BLaER1 (cell line): ENCODE measurements around the gene ZFP62.

ENCODE experiments used
- H3K27ac ChIP-seq: shearing (Covaris generic); formaldehyde crosslinking; 2 replicates; pipeline ENCODE4 v1.8.1; 2022
- H3K27me3 ChIP-seq: shearing (Covaris generic); formaldehyde crosslinking; 2 replicates; pipeline ENCODE4 v1.8.1; 2022
- H3K36me3 ChIP-seq: shearing (Covaris generic); formaldehyde crosslinking; 2 replicates; pipeline ENCODE4 v1.8.1; 2022
- H3K4me1 ChIP-seq: shearing (Covaris generic); formaldehyde crosslinking; 2 replicates; pipeline ENCODE4 v1.8.1; 2022
- H3K4me2 ChIP-seq: shearing (Covaris generic); formaldehyde crosslinking; 2 replicates; pipeline ENCODE4 v1.8.1; 2022
- H3K4me3 ChIP-seq: shearing (Covaris generic); formaldehyde crosslinking; 2 replicates; pipeline ENCODE4 v1.8.1; 2022
- H3K9ac ChIP-seq: shearing (Covaris generic); formaldehyde crosslinking; 2 replicates; pipeline ENCODE4 v1.8.1; 2022
- H3K9me3 ChIP-seq: shearing (Covaris generic); formaldehyde crosslinking; 2 replicates; pipeline ENCODE4 v1.8.1; 2022
- H4K20me1 ChIP-seq: shearing (Covaris generic); formaldehyde crosslinking; 2 replicates; pipeline ENCODE4 v1.8.1; 2022
- Cebpa-rat ChIP-seq: shearing (Covaris generic); IDR thresholded peaks from 2 replicates; pipeline ENCODE4 v1.8.1; 2022

ZFP62 gene

GRCh38 chr5:180823346-180823745 is 37.7 kb downstream of the ZFP62 start:
- Histone ChIP-seq H3K9ac (no peak overlapping the region), H3K27ac (no peak overlapping the region), H3K4me1 (peaks cover 9% of the 10 kb centered on the region; the same call in 1 of the 2 replicates), H3K36me3 (no peaks in the 10 kb centered on the region), H3K4me2 (no peak overlapping the region), H4K20me1 (no peaks in the 10 kb centered on the region), H3K27me3 (no peaks in the 10 kb centered on the region), H3K4me3 (no peak overlapping the region), H3K9me3 (0 out of 2 replicates have a peak, but pooled peaks cover 3% of the 10 kb centered on the region)
- TF ChIP-seq Cebpa-rat, result no peak

GRCh38 chr5:180821538-180821937 is 39.5 kb downstream of the ZFP62 start:
- no peak overlapping the region for H3K4me2 ChIP-seq
- H3K9ac ChIP-seq, result no peak overlapping the region
- no peak overlapping the region for H3K4me3 ChIP-seq
- no peak overlapping the region for H3K27ac ChIP-seq
- TF ChIP-seq Cebpa-rat, result no peak
- H3K9me3 ChIP-seq, result no peaks in the 10 kb centered on the region
- no peaks in the 10 kb centered on the region for H3K36me3 ChIP-seq
- no peaks in the 10 kb centered on the region for H4K20me1 ChIP-seq
- peaks cover 27% of the 10 kb centered on the region for H3K4me1 ChIP-seq
- no peaks in the 10 kb centered on the region for H3K27me3 ChIP-seq

- no peaks in the 10 kb centered on the region for H3K9me3 ChIP-seq
- TF ChIP-seq Cebpa-rat, result no peak
- H3K36me3 ChIP-seq, result no peaks in the 10 kb centered on the region
- H3K4me2 ChIP-seq, result no peak overlapping the region
- H4K20me1 ChIP-seq, result no peaks in the 10 kb centered on the region
- no peaks in the 10 kb centered on the region for H3K27me3 ChIP-seq
- H3K4me1 ChIP-seq, result peaks cover 34% of the 10 kb centered on the region
- no peak overlapping the region for H3K4me3 ChIP-seq
- no peak overlapping the region for H3K27ac ChIP-seq
- H3K9ac ChIP-seq, result no peak overlapping the region
These were observed 40.2 kb downstream of the ZFP62 start for GRCh38 chr5:180820788-180821321.

- no peak overlapping the region for H3K4me2 ChIP-seq
- TF ChIP-seq Cebpa-rat, result no peak
- peaks cover 33% of the 10 kb centered on the region for H3K4me1 ChIP-seq
- no peak overlapping the region for H3K27ac ChIP-seq
- no peaks in the 10 kb centered on the region for H3K36me3 ChIP-seq
- H3K9ac ChIP-seq, result no peak overlapping the region
- H3K27me3 ChIP-seq, result no peaks in the 10 kb centered on the region
- no peaks in the 10 kb centered on the region for H3K9me3 ChIP-seq
- no peaks in the 10 kb centered on the region for H4K20me1 ChIP-seq
- H3K4me3 ChIP-seq, result no peak overlapping the region
These were observed 42.3 kb downstream of the ZFP62 start for GRCh38 chr5:180818677-180819341.

- TF ChIP-seq Cebpa-rat, result no peak
- Histone ChIP-seq H3K4me3 (no peak overlapping the region), H3K4me2 (peak overlapping the region; percentile 90), H4K20me1 (no peaks in the 10 kb centered on the region), H3K36me3 (no peaks in the 10 kb centered on the region), H3K27ac (no peak overlapping the region), H3K4me1 (peaks cover 33% of the 10 kb centered on the region), H3K9ac (no peak overlapping the region), H3K9me3 (no peaks in the 10 kb centered on the region), H3K27me3 (no peaks in the 10 kb centered on the region)
These were observed 43.0 kb downstream of the ZFP62 start for GRCh38 chr5:180817893-180818674.

GRCh38 chr5:180816608-180817534 is 44.2 kb downstream of the ZFP62 start:
- Histone ChIP-seq H3K27me3 (no peaks in the 10 kb centered on the region), H3K36me3 (no peaks in the 10 kb centered on the region), H3K4me2 (peak overlapping the region; percentile 90), H3K27ac (peak overlapping the region; percentile 65), H3K4me3 (no peak overlapping the region; the same call in 1 of the 2 replicates), H4K20me1 (no peaks in the 10 kb centered on the region), H3K9ac (peak overlapping the region; percentile 66), H3K9me3 (no peaks in the 10 kb centered on the region), H3K4me1 (peaks cover 36% of the 10 kb centered on the region)
- TF ChIP-seq Cebpa-rat, result no peak

GRCh38 chr5:180815293-180815917 is 45.7 kb downstream of the ZFP62 start:
- H3K9me3 ChIP-seq, result no peaks in the 10 kb centered on the region
- no peak for TF ChIP-seq Cebpa-rat
- H3K36me3 ChIP-seq, result no peaks in the 10 kb centered on the region
- H3K27me3 ChIP-seq, result no peaks in the 10 kb centered on the region
- no peak overlapping the region for H3K9ac ChIP-seq
- no peaks in the 10 kb centered on the region for H4K20me1 ChIP-seq
- H3K4me2 ChIP-seq, result no peak overlapping the region
- no peak overlapping the region for H3K4me3 ChIP-seq
- peaks cover 47% of the 10 kb centered on the region for H3K4me1 ChIP-seq
- no peak overlapping the region for H3K27ac ChIP-seq

- H3K4me3 ChIP-seq, result no peak overlapping the region
- no peak overlapping the region for H3K9ac ChIP-seq
- H4K20me1 ChIP-seq, result no peaks in the 10 kb centered on the region
- no peak overlapping the region for H3K27ac ChIP-seq
- H3K9me3 ChIP-seq, result no peaks in the 10 kb centered on the region
- TF ChIP-seq Cebpa-rat, result no peak
- no peaks in the 10 kb centered on the region for H3K36me3 ChIP-seq
- H3K27me3 ChIP-seq, result no peaks in the 10 kb centered on the region
- H3K4me1 ChIP-seq, result peaks cover 55% of the 10 kb centered on the region
- no peak overlapping the region for H3K4me2 ChIP-seq
These were observed 47.7 kb downstream of the ZFP62 start for GRCh38 chr5:180813420-180813819.

- Histone ChIP-seq H3K4me3 (peak overlapping the region; percentile 97), H3K4me2 (peak overlapping the region; percentile 91), H3K9ac (peak overlapping the region; percentile 99), H3K36me3 (no peaks in the 10 kb centered on the region), H3K27ac (peak overlapping the region; percentile 99), H3K9me3 (no peaks in the 10 kb centered on the region), H3K27me3 (no peaks in the 10 kb centered on the region), H4K20me1 (no peaks in the 10 kb centered on the region), H3K4me1 (peaks cover 55% of the 10 kb centered on the region)
- TF ChIP-seq Cebpa-rat, result no peak
These were observed 49.4 kb downstream of the ZFP62 start for GRCh38 chr5:180811623-180812124.
